GM19025 (cell line): ENCODE data around the gene MYDGF.
"Not testable (repeated sequence)": the region's sequence is repeated elsewhere in the genome, so short reads cannot be mapped to it uniquely, and the experiment has no call there.

ENCODE experiments used
- ATAC-seq: cut with Tn5 transposase; IDR thresholded peaks from one replicate; pipeline ENCODE4 v1.9.1; 2021; ENCODE audit warnings: mild to moderate bottlenecking, low read depth, moderate library complexity; ENCODE audit not compliant: unreplicated experiment

Gene MYDGF

GRCh38 chr19:4669723-4670480 lies at the start of gene MYDGF:
MYDGF (minus strand) TSS chr19:4670342; CDS start chr19:4670334, 8 bp downstream.
- no peak for ATAC-seq

- ATAC-seq: no peak
Measured at GRCh38 chr19:4719499-4719866, 49.3 kb upstream of the MYDGF start.

GRCh38 chr19:4717966-4718701 lies 48.0 kb upstream of the MYDGF start:
- ATAC-seq: no peak

DNA sequence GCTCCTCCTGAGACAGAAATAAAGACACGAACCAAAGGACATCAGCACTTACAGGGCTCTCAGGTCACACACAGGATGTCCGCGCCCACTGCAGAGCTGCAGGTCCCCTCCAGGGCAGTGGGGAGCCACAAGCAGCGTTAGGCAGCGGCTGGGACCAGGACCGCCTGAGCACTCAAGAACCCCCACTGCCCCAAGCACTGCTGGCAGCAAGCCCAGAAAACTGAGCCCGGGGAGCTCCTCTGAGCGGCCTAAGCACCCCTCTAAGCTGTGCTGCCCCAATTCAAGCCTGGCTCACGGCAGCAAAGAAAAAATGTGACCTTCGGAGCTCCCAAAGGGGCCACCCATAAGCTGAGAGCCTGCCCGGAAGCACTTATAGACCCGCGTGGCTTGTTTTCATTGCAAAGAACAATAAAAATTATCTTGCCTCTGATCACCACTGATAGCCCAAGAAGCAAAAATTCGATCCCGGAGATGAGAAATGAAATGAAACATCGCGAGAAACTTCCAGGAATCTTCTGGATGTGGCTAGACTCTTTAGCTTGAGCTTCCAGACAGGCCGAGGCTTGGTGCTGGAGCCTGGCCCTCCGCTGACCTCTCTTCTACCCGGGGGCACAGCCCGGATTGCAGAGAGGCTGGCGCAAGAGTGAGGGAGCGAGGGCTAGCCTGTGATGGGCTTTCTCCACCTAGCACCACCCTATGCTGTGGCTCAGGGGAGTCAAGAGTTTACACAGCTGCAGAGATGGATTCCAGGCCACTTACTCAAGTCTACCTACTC lies 47.2 kb upstream of the MYDGF start:
- ATAC-seq: no peak

DNA sequence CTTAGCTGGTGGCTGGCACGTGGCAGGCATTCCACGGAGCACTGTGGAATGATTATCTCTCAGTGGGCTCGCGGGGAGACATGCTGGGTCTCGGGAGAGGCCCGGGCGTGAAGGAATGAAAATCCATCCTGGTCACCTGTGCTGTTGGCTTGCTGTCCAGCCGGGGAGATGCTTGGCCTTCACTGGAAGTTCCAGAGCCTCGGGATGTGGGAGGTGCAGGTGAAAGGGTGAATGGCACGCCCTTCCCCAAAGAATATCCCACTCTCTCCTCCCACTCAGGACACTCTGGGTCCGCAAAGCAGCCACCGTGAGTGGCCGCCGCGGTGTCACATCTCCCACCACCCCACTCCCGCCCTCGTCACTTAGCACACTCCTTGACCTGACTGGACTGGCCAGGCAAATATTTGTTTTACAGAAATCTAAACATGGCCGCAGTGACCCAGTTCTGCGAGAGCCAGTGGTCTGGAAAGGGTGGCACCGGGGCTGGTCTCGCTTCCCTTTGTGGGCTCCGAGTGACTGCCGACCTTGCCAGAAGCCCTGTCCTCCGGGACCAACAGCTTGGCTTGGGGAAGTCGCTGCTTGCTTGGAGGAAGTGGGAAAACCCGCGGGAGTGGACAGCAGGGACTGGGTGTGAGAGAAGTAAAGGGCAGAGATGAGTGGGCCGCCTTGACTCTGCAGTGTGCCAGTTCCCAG lies 45.5 kb upstream of the MYDGF start:
- no peak for ATAC-seq

GRCh38 chr19:4715178-4715528 lies 45.0 kb upstream of the MYDGF start:
- not testable (repeated sequence) for ATAC-seq

GRCh38 chr19:4714016-4714415 lies 43.9 kb upstream of the MYDGF start:
- ATAC-seq: no peak

DNA sequence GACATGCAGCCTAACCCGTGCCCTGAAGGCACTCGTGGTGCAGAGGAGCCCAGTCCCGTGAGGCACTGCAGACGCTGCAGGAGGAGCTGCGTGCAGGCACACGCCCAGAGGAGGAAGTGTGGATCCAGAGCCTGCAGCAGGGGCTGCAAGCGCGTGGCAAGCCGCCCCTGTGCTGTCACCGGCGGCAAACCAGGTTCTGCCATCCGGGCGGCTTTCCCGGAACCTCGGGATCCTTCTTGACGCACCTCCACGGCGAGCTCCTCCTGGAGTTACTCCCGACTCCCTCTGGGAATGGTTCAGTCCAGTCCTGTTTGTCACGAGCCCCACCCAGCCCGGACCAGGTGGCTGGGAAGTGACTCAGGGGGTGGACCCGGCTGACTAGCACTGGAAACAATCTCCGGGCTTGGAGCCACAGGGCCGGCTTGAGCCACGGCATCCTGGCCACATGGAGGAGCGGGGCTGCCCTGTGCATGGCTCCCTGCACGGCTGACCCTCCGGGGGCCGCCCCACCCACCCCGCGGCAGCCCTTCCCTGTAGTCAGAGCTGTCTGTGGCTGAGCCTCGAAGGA lies 43.3 kb upstream of the MYDGF start:
- no peak for ATAC-seq

- no peak for ATAC-seq
Measured at GRCh38 chr19:4712771-4713170, 42.6 kb upstream of the MYDGF start.

DNA sequence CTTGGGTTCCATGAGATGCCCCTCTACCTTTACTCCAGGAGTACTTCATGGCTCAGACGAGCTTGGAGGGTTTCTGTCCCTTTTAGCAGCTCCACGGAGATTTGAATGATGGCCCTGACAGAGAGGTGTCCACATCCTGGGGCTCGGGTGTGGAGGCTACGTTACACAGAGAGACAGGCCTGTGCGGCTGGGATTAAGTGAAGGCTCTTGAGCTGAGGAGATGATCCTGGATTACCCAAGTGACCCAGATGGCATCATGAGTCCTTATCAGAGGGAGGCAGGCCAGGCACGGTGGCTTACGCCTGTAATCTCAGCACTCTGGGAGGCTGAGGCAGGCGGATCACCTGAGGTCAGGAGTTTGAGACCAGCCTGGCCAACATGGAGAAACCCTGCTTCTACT lies 41.1 kb upstream of the MYDGF start:
- no peak for ATAC-seq

- ATAC-seq: no peak
Measured at GRCh38 chr19:4710281-4710600, 40.1 kb upstream of the MYDGF start.

DNA sequence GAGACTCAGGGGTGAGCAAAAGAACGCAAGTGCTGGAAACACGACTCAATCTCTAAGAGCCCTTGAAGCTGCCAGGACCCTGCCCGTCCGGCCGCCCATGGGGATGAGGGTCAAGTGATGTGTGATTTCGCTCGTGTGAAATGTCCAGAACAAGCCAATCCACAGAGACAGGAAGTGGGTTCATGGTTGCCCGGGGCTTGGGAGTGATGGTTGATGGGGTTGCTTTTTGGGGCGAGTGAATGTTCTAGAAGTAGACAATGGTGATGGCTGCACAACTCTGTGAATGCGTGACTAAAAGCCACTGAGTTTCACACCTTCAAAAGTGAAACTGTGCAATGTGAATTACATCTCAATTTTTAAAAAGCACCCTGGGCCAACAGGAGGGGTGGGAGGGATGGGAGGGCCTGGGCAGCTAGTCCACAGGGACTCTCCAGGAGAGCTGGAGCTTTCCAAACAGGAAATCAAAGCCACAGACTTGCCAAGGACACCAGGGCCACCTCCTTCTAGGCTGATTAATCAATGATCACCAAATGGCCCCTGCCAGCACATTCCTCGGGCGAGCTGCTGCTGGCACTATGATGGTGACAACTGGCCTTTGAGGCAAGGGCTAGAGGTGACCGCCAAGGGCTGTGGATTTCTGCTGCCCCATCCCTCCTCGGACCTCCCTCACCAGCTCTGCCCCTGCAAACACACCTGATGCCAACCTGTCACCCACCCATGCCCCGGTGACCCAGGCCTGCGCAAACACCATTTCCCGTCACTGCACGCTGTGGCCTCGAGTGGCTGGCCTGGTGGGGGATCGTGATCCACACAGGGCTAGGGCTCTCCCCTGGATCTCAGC lies 39.5 kb upstream of the MYDGF start:
- ATAC-seq: no peak

GRCh38 chr19:4707956-4708650 lies 38.0 kb upstream of the MYDGF start:
- no peak for ATAC-seq

DNA sequence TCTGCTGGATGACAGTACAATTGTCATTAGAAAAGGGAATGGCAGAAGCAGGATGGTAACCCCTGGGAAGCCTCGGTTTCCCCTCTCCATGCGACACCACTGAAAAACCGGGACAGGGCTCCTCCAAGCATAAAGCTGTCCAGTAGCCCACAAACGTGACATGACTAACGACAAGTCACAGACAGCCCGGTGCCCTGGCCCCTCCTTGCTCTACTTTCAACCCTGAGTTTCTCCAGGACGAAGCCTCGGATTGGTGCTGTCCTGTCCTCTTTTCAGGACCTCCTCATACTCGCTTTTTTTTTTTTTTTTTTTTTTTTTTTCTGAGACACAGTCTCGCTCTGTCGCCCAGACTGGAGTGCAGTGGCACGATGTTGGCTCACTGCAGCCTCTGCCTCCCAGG lies 37.2 kb upstream of the MYDGF start:
- no peak for ATAC-seq

- no peak for ATAC-seq
Measured at GRCh38 chr19:4705413-4706131, 35.4 kb upstream of the MYDGF start.

DNA sequence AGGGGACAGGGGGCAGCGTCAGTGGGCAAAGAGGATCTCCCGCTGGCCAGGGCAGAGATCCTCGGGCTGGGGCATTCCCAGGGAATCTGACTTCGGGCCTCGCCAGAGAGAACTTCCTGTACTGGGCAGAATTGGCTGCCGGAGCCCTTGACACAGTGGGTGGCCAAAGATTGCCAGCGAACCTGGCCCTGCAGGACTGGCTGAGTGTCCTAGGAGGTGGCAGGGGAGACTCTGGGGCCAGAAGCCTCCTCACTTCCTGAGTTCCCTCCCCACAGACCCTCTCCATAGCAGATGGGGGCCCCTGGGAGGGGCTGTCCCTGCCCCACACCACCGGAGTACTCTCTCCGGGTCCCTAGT lies 34.2 kb upstream of the MYDGF start:
- ATAC-seq: no peak

DNA sequence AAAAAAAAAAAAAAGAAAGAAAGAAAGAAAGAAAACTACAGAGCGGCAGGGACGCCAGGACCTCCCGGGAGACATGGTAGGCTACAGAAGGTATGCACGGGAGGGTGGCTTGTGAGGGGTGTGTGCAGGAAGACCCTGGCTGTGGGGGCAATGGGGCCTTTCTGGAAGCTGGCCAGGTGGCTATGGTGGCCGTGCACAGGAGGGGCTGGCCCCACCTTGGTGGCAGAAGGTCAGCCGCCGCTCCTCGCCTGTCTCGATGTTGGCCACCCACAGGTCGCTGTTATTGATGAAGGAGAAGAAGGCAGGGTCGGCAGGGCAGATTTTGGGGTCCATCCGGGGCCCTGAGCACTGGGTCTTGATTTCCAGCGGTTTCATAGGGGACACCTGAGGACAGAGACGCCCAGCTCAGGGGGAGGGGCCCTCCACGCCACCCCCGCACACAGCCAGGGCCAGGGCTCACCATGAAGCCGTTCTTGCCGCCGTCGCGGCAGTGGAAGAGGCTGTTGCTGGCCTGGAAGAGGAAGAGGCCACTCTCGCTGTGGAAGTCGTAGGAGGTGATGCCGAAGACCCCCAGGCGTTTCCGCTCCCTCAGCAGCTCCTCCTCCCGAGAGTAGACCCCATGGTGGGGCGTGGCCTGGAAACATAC lies 33.7 kb upstream of the MYDGF start:
- no peak for ATAC-seq

- no peak for ATAC-seq
Measured at GRCh38 chr19:4702764-4703163, 32.6 kb upstream of the MYDGF start.
